GM18867 (cell line): ENCODE results near the gene FABP6.
"Not testable (repeated sequence)": the region's sequence is repeated elsewhere in the genome, so short reads cannot be mapped to it uniquely, and the experiment has no call there.

Experiments
- ATAC-seq: cut with Tn5 transposase; IDR thresholded peaks from one replicate; pipeline ENCODE4 v1.9.1; 2021; ENCODE audit warnings: mild to moderate bottlenecking, moderate library complexity; ENCODE audit not compliant: unreplicated experiment

The FABP6 gene

DNA sequence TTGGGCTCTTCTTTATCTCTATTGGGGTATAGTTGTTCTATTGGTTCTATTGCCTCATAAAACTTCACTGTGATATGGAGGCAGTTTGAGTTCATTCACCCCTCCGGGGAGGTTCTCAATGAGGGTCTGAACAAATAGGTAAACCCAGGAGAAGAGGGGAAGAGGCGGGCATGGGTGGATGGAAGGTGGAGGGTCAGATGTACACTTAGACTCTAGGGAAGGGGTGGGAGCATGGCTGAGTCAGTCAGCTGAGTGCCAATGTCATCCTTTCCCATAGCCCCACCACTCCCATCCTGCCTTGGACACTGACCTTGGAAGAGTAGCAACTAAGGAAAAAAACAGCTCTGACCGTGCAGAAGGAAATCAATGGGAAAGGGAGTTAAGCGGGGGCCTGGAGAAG, 9.9 kb upstream of the FABP6 start:
- no peak for ATAC-seq

GRCh38 chr5:160221082-160221481, 8.2 kb upstream of the FABP6 start:
- ATAC-seq, result no peak

- no peak for ATAC-seq
These were observed 2.3 kb upstream of the FABP6 start for GRCh38 chr5:160227012-160227411.

DNA sequence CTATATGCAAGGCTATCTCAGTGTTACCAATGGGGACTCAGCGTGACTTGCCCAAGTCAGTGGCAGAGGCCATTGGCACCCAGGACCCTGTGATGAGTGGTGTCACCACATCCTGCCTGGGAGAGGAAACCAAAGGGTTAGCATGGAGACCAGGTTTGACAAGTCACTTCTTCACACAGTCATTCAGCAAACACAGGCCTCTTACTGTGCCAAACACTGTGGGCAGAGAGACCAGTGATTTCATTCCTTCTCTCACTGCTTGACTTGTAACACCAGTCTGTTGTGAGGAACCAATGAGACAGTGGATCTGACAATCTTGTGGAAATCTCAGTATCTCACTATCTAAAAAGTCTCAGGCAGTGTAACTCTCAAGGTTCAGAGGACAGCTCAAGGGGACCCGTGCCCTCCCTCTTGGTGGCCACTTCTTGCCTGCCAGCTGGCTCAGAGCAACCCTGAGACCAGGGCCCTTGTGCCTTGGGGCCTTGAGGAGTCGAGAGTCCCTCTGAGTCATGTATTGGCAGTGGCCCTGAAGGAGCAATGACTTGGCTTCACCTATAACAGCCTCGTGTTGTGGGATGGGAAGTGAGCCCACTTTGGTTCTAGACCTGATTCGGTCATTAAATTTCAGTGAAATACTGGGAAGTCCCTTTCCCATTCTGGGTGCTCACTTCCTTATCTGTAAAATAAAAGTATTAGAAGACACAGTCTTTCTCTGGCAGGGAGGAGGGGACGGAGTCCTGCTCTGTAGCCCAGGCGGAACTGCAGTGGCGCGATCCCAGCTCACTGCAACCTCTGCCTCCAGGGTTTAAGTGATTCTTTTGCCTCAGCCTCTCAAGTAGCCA, 1.6 kb downstream of the FABP6 start:
- peak; percentile 60 for ATAC-seq

DNA sequence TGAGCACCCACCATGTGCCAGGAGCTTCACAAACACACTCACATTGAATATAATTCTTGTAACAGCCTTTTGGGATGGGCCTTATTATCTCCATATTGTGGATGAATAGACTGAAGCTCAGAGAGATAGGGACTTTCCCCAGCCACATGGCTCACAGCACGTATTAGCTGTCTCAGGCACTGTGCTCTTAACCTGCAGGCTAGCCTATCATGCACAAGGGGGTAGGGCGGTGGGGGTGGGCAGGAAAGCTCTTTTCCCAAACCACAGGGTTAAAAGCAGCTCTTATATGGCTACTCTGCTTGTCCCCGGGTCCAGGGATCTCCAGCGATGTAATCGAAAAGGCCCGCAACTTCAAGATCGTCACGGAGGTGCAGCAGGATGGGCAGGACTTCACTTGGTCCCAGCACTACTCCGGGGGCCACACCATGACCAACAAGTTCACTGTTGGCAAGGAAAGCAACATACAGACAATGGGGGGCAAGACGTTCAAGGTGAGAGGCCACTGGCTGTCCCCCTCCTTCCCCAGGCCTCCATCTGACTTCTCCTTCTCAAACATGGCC, 2.6 kb downstream of the FABP6 start:
- no peak for ATAC-seq

DNA sequence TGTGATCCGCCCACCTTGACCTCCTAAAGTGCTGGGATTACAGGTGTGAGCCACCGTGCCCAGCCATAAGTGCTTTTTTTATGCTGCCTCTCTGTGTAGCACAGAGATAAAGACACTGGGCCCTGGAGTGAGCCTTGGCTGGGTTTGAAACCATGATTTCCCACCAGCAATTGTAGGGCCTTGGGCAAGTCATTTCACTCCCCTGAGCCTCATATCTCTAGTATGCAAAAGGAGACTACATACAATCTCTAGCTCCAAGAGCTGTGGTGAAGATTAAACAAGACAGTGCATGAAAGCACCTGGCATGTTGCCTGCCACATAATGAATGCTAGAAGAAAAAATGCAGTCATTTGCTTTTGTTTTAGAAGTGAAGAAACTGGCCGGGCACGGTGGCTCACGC, 3.9 kb downstream of the FABP6 start:
- ATAC-seq, result peak; percentile 54

- no peak for ATAC-seq
These were observed 6.4 kb downstream of the FABP6 start for GRCh38 chr5:160235731-160236130.

- no peak for ATAC-seq
These were observed 8.3 kb downstream of the FABP6 start for GRCh38 chr5:160237571-160238093.

DNA sequence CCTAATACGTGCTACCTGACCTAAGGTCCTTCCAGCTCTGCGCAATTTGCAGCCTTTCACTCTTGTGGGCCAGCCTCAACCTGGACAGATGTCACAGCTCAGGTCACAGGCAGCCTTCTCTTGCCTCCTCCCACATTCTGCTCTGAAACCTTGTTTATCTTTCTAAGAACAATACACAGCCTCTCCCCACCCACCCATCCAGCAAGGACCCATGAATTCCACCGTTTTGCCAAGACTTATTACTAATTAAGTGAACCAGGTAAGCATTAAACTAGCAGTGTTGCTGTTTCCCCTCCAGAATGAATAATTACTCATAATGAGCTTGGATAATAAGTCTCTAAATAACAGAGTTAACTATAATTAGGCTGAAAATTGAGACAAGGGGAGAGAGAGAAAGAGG, 11.0 kb downstream of the FABP6 start:
- no peak for ATAC-seq

DNA sequence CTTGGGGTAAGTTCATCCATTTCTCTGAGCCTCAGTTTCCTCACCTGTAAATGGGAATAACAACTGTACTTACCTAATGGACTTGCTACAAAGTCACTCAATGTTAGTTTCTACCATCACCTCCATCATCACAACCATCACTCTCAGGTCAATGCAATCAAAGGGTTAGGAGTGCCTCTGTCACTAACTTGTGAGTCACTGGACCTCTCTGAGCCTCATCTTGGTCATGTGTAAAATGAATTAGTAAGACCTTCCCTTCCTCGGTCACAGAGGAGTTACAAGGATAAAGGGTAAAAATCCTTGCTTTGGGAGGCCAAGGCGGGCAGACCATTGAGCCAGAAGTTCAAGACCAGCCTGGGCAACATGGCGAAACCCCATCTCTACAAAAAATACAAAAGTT, 12.8 kb downstream of the FABP6 start:
- no peak for ATAC-seq

- ATAC-seq, result no peak
These were observed 16.3 kb downstream of the FABP6 start for GRCh38 chr5:160245506-160246086.

- ATAC-seq, result not testable (repeated sequence)
These were observed 20.3 kb downstream of the FABP6 start for GRCh38 chr5:160249570-160249969.

GRCh38 chr5:160250226-160250625, 20.9 kb downstream of the FABP6 start:
- ATAC-seq, result no peak

DNA sequence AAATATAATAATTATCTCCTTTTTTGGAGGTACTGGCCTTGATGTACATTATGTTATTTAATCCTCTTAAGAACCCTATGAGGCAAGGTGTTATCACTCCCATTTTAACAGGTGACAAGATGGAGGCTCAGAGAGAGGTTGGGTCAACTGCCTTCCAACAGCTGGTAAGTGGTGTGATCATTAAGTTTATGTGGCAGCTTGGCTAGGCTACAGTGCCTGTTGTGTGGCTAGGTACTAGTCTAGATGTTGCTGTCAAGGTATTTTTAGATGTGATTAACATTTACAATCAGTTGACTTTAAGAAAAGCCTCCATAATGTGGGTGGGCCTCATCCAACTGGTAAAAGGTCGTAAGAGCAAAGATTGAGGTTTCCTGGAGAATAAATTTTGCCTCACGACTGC, 21.5 kb downstream of the FABP6 start:
- no peak for ATAC-seq

GRCh38 chr5:160251406-160252155, 22.3 kb downstream of the FABP6 start:
- ATAC-seq, result no peak

DNA sequence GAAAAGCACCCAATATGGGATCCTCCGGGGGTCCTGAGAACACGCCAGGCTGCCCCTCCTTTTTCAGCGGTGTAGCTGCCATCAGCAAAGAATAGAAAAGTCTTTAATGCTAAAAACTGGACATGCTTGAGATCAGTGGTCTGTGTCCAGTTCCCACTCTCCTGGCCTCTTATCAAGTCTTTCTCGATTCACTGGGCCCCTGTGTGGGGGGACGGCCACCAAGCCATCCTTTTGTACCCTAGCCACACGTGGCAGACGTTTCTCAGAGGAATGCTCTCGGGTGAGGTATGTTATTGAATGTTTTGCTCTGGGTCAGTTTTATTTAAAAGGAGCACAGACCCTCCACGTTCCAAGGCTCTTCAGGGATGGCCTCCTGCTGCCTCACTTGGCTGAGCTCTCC, 23.6 kb downstream of the FABP6 start:
- ATAC-seq, result no peak

DNA sequence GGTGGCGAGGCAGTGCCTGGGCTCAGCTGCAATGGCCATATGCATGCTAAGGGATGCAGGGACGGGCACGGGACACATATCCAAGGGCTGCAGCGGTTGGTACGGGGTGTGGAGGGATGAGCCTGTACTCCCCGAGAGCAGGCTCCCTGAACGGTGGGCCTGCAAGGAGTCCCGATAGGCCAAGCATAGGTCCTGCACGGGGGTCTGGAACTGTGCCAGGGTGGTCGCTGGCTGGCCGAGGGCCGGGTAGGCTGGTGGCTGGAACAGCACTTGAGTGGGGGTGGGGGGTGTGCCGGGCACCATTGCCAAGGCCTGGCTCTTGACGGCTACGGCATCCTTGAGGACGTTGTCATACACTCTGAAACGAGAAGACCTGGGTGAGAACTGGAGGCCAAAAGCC, 24.1 kb downstream of the FABP6 start:
- no peak for ATAC-seq

- no peak for ATAC-seq
These were observed 25.4 kb downstream of the FABP6 start for GRCh38 chr5:160254706-160255105.

DNA sequence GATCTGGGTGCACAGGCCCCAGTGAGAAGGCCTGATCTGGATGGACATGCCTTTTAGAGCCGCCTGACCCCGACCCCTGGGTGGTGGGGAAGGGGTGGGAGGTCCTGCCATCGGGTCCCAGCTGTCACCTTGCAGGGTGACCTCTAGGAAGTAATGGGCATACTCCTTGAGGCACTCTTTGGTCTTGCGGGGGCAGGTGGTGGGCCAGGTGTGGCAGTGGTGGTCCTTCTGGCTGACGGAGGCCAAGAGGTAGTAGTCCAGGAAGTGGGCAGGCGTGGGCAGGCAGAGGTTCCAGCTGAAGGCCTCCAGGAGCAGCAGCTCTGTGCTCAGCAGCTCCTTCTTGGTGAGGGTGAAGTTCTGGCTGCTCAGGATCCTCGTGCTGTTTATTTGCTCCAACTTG, 30.0 kb downstream of the FABP6 start:
- ATAC-seq, result no peak

GRCh38 chr5:160260006-160260775, 30.9 kb downstream of the FABP6 start:
- ATAC-seq, result no peak
